ENCODE measurements around the gene MACROD1. TPM values are rescaled to one million over a fixed set of nuclear protein-coding genes. Genes with fewer than 3 reads are reported as not detected.
"Not testable (repeated sequence)": the region's sequence is repeated elsewhere in the genome, so short reads cannot be mapped to it uniquely, and the experiment has no call there.

Gene MACROD1
- total RNA-seq, 2 experiments from 2014 or later: 14.4 to 14.6 TPM

GRCh38 chr11:64164392-64165312 lies 1.3 kb downstream of the MACROD1 start:
- H3K27ac Mint-ChIP-seq: peak overlapping the region; percentile 46
- H3K4me1 Mint-ChIP-seq (ENCODE audit: low read depth): peaks cover 19% of the 10 kb centered on the region
- no peaks in the 10 kb centered on the region for H3K27me3 Mint-ChIP-seq (ENCODE audit: low read depth)
- ATAC-seq: no peak
- no peaks in the 10 kb centered on the region for H3K36me3 Mint-ChIP-seq (ENCODE audit: low read depth)
- CTCF ChIA-PET: interaction anchor here (0.8 to 4.2 kb wide), 5 partner anchors 11 to 164 kb away, joined by 3 to 19 read pairs (median 3); no protein-coding TSS in a partner anchor
- POLR2A ChIA-PET: interaction anchor here (0.6 to 2.4 kb wide), 6 partner anchors 17 to 69 kb away, joined by 3 to 15 read pairs (median 3); partner anchors contain the start of gene STIP1
- H3K9me3 Mint-ChIP-seq (ENCODE audit: insufficient read depth): no peaks in the 10 kb centered on the region
- no peak for DNase-seq
- peak overlapping the region; percentile 74 for H3K4me3 Mint-ChIP-seq

DNA sequence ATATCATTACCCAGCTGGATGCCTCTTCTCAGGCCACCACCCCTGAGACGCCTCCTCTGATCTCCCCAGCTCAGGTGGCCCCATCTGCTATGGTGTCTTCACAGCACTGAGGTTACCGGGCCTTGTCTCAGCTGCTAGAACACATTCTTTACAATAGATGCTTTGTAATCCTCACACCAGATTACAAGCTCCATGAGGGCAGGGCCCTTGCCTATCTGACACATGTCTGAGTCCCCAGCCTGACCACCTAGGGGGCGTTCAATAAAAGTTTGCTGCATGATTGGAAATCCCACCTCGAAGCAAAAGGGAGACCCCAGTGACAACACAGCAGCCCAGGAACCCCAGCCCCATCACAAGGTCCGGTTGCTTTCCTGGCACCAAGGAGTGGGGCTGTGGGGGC lies 2.0 kb downstream of the MACROD1 start:
- no peaks in the 10 kb centered on the region for H3K36me3 Mint-ChIP-seq (ENCODE audit: low read depth)
- H3K27ac Mint-ChIP-seq: no peak overlapping the region
- no peak overlapping the region for H3K4me3 Mint-ChIP-seq
- DNase-seq (no peak), ATAC-seq (no peak)
- POLR2A ChIA-PET: interaction anchor here (0.8 to 1.3 kb wide), 3 partner anchors 18 to 22 kb away, joined by 3 read pairs; partner anchors contain the start of gene STIP1
- no peaks in the 10 kb centered on the region for H3K9me3 Mint-ChIP-seq (ENCODE audit: insufficient read depth)
- CTCF ChIA-PET: interaction anchor here (0.8 to 4.2 kb wide), 5 partner anchors 11 to 164 kb away, joined by 3 to 19 read pairs (median 3); no protein-coding TSS in a partner anchor
- peaks cover 19% of the 10 kb centered on the region for H3K4me1 Mint-ChIP-seq (ENCODE audit: low read depth)
- H3K27me3 Mint-ChIP-seq (ENCODE audit: low read depth): no peaks in the 10 kb centered on the region

- CTCF ChIA-PET: interaction anchor here (0.8 to 4.2 kb wide), 3 partner anchors 10 to 346 kb away, joined by 3 to 19 read pairs (median 5); no protein-coding TSS in a partner anchor
- POLR2A ChIA-PET: interaction anchor here (1.7 kb wide), 1 partner anchor 23 kb away, joined by 3 read pairs; the partner anchor contains the start of gene STIP1
These were observed 3.1 kb downstream of the MACROD1 start for GRCh38 chr11:64162769-64163168.

GRCh38 chr11:64161037-64161436 lies 4.9 kb downstream of the MACROD1 start:
- ChIA-PET POLR2A (interaction anchor here (1.7 kb wide), 1 partner anchor 25 kb away, joined by 3 read pairs; the partner anchor contains the start of gene STIP1), CTCF (no interaction called here)
- H3K4me1 Mint-ChIP-seq (ENCODE audit: low read depth): peaks cover 15% of the 10 kb centered on the region
- no peak overlapping the region for H3K4me3 Mint-ChIP-seq
- H3K9me3 Mint-ChIP-seq (ENCODE audit: insufficient read depth): no peaks in the 10 kb centered on the region
- ATAC-seq (no peak), DNase-seq (no peak)
- no peaks in the 10 kb centered on the region for H3K27me3 Mint-ChIP-seq (ENCODE audit: low read depth)
- no peaks in the 10 kb centered on the region for H3K36me3 Mint-ChIP-seq (ENCODE audit: low read depth)
- H3K27ac Mint-ChIP-seq: no peak overlapping the region

More at GRCh38 chr11:64162769-64163168, 3.1 kb downstream of the MACROD1 start:
- H3K4me3 Mint-ChIP-seq; DNase-seq; H3K36me3 Mint-ChIP-seq (ENCODE audit: low read depth); H3K27ac Mint-ChIP-seq; ATAC-seq; H3K27me3 Mint-ChIP-seq (ENCODE audit: low read depth); H3K9me3 Mint-ChIP-seq (ENCODE audit: insufficient read depth): not testable (repeated sequence)
- peaks cover 19% of the 10 kb centered on the region for H3K4me1 Mint-ChIP-seq (ENCODE audit: low read depth)

- ATAC-seq (no peak), DNase-seq (no peak)
- H3K4me1 Mint-ChIP-seq (ENCODE audit: low read depth): peaks cover 3% of the 10 kb centered on the region
- ChIA-PET POLR2A (no interaction called here), CTCF (no interaction called here)
- H3K27me3 Mint-ChIP-seq (ENCODE audit: low read depth): peaks cover 3% of the 10 kb centered on the region
- H3K27ac Mint-ChIP-seq: no peak overlapping the region
- H3K9me3 Mint-ChIP-seq (ENCODE audit: insufficient read depth): no peaks in the 10 kb centered on the region
- no peak overlapping the region for H3K4me3 Mint-ChIP-seq
- no peaks in the 10 kb centered on the region for H3K36me3 Mint-ChIP-seq (ENCODE audit: low read depth)
These were observed 8.1 kb downstream of the MACROD1 start for GRCh38 chr11:64157631-64158394.

GRCh38 chr11:64156235-64157011 lies 9.5 kb downstream of the MACROD1 start:
- Mint-ChIP-seq H3K27ac (no peak overlapping the region), H3K36me3 (ENCODE audit: low read depth) (no peaks in the 10 kb centered on the region), H3K4me1 (ENCODE audit: low read depth) (peaks cover 3% of the 10 kb centered on the region), H3K27me3 (ENCODE audit: low read depth) (peaks cover 3% of the 10 kb centered on the region), H3K4me3 (no peak overlapping the region), H3K9me3 (ENCODE audit: insufficient read depth) (no peaks in the 10 kb centered on the region)
- CTCF ChIA-PET: no interaction called here
- DNase-seq (no peak), ATAC-seq (no peak)
- POLR2A ChIA-PET: interaction anchor here (0.6 kb wide), 1 partner anchor 867 kb away, joined by 3 read pairs; no protein-coding TSS in a partner anchor

- Mint-ChIP-seq H3K4me1 (ENCODE audit: low read depth) (peaks cover 3% of the 10 kb centered on the region), H3K36me3 (ENCODE audit: low read depth) (no peaks in the 10 kb centered on the region), H3K27ac (no peak overlapping the region), H3K4me3 (no peak overlapping the region), H3K27me3 (ENCODE audit: low read depth) (peaks cover 3% of the 10 kb centered on the region), H3K9me3 (ENCODE audit: insufficient read depth) (no peaks in the 10 kb centered on the region)
- ATAC-seq (no peak), DNase-seq (no peak)
- ChIA-PET CTCF (interaction anchor here (1.2 to 5.0 kb wide), 5 partner anchors 10 to 178 kb away, joined by 3 to 82 read pairs (median 7); partner anchors contain the start of gene STIP1), POLR2A (no interaction called here)
These were observed 12.1 kb downstream of the MACROD1 start for GRCh38 chr11:64153812-64154211.

- no peak overlapping the region for H3K27ac Mint-ChIP-seq
- H3K4me1 Mint-ChIP-seq (ENCODE audit: low read depth): peaks cover 5% of the 10 kb centered on the region
- CTCF ChIA-PET: interaction anchor here (0.7 to 5.0 kb wide), 12 partner anchors 9 to 385 kb away, joined by 3 to 82 read pairs (median 4); partner anchors contain the start of genes MARK2, STIP1 and ZFTA
- H3K4me3 Mint-ChIP-seq: no peak overlapping the region
- H3K9me3 Mint-ChIP-seq (ENCODE audit: insufficient read depth): no peaks in the 10 kb centered on the region
- peak; percentile 79 for DNase-seq
- H3K36me3 Mint-ChIP-seq (ENCODE audit: low read depth): no peaks in the 10 kb centered on the region
- peak; percentile 96 for ATAC-seq
- POLR2A ChIA-PET: no interaction called here
- peaks cover 3% of the 10 kb centered on the region for H3K27me3 Mint-ChIP-seq (ENCODE audit: low read depth)
These were observed 12.8 kb downstream of the MACROD1 start for GRCh38 chr11:64152841-64153691.

GRCh38 chr11:64151337-64151736 lies 14.6 kb downstream of the MACROD1 start:
- DNase-seq: no peak
- CTCF ChIA-PET: interaction anchor here (0.8 to 5.0 kb wide), 4 partner anchors 150 to 384 kb away, joined by 4 to 82 read pairs (median 18); partner anchors contain the start of genes MARK2 and ZFTA

More at GRCh38 chr11:64151337-64151736, 14.6 kb downstream of the MACROD1 start:
- no peak for ATAC-seq
- POLR2A ChIA-PET: interaction anchor here (1.0 kb wide), 1 partner anchor 34 kb away, joined by 3 read pairs; the partner anchor contains the start of gene STIP1
- H3K4me3 Mint-ChIP-seq: no peak overlapping the region
- H3K4me1 Mint-ChIP-seq (ENCODE audit: low read depth): peaks cover 5% of the 10 kb centered on the region
- no peaks in the 10 kb centered on the region for H3K9me3 Mint-ChIP-seq (ENCODE audit: insufficient read depth)
- H3K27ac Mint-ChIP-seq: no peak overlapping the region
- peaks cover 3% of the 10 kb centered on the region for H3K27me3 Mint-ChIP-seq (ENCODE audit: low read depth)
- H3K36me3 Mint-ChIP-seq (ENCODE audit: low read depth): no peaks in the 10 kb centered on the region
